IPS-18c (cell line): Measurements from ENCODE around the gene CYB5B.

ENCODE experiments used
- H3K4me3 ChIP-seq: 2 replicates; pipeline ENCODE4 v1.7.0; 2013; ENCODE audit warnings: low read depth, mild to moderate bottlenecking, low read length, moderate library complexity; ENCODE audit not compliant: insufficient read depth
- H3K9me3 ChIP-seq: one replicate; pipeline ENCODE4 v1.6.1; 2013; ENCODE audit warnings: mild to moderate bottlenecking, low read length, moderate library complexity; ENCODE audit not compliant: control insufficient read depth, insufficient read depth

The CYB5B gene

GRCh38 chr16:69467531-69468204 is 43.2 kb downstream of the CYB5B start:
- H3K4me3 ChIP-seq: no peak overlapping the region
- peaks cover 3% of the 10 kb centered on the region for H3K9me3 ChIP-seq

DNA sequence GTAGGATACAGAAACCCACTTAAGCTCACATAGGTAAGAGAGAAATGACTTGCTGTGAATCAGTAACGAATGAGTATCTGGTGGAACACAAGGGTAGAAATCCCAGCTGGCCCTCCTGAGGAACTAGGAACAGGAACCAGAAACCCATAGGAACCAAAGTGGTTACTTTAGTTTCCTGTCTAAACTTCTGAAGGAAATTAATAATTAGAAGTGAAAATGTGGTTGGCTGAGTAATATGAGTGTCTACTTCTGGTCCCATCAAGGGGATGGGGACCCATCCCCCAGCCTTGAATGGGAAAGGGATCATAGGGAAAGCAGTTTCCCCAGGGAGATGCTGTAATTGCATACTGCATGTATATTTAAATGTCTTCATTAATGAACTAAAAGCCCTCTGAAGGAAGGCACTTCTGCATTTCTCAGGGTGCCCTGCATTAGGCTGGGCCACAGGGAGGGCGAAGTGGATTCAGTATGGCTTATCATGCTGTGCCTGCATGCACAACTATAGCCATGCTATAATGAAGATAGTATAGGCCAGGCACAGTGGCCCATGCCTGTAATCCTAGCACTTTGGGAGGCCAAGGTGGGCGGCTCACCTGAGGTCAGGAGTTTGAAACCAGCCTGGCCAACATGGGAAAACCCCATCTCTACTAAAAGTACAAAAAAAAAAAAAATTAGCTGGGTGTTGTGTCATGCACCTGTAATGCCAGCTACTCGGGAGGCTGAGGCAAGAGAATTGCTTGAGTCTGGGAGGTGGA is 45.6 kb downstream of the CYB5B start:
- no peak overlapping the region for H3K4me3 ChIP-seq
- H3K9me3 ChIP-seq: peaks cover 3% of the 10 kb centered on the region

DNA sequence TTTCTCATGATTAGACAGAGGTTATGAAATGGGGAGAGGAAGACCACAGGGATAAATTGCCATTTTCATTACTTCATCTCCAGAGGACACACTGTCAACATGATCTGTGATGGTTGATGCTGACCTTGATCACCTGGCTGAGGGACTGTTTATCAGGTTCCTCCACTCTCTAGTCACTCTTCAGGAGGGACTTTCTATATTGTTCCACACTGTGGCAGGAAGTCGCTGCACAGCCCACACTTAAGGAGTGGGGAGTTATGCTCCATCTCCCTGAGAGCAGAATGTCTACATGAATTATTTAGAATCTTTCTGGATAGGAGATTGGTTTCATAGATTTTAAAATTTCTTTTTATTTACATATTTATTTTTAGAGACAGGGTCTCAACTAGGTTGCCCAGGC is 46.7 kb downstream of the CYB5B start:
- no peak overlapping the region for H3K4me3 ChIP-seq
- H3K9me3 ChIP-seq: peaks cover 3% of the 10 kb centered on the region

DNA sequence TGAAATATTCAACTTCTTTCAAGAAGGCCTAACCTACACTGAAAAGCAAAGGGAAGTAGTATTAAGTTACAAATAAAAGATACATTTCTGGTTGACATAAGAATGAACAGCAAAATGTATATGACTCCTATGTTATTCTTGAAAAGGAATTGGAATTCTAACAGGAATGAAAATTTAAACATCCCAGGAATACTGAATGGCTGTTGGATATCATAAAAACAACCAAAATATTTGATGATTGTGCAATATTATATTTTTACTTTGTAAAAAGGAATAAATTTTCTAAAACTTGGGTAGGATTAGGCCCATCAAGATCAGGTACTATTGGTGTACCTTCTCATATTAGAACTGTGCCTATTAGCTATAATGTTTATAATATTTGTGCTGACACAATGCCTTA is 50.0 kb downstream of the CYB5B start:
- Histone ChIP-seq H3K9me3 (no peaks in the 10 kb centered on the region), H3K4me3 (no peak overlapping the region)

- Histone ChIP-seq H3K4me3 (no peak overlapping the region), H3K9me3 (no peaks in the 10 kb centered on the region)
Measured at GRCh38 chr16:69476920-69477443, 52.6 kb downstream of the CYB5B start.

- Histone ChIP-seq H3K9me3 (no peaks in the 10 kb centered on the region), H3K4me3 (no peak overlapping the region)
Measured at GRCh38 chr16:69477546-69477945, 53.1 kb downstream of the CYB5B start.

- Histone ChIP-seq H3K9me3 (no peaks in the 10 kb centered on the region), H3K4me3 (no peak overlapping the region)
Measured at GRCh38 chr16:69478685-69479084, 54.3 kb downstream of the CYB5B start.

- Histone ChIP-seq H3K4me3 (no peak overlapping the region), H3K9me3 (no peaks in the 10 kb centered on the region)
Measured at GRCh38 chr16:69479775-69480174, 55.4 kb downstream of the CYB5B start.

DNA sequence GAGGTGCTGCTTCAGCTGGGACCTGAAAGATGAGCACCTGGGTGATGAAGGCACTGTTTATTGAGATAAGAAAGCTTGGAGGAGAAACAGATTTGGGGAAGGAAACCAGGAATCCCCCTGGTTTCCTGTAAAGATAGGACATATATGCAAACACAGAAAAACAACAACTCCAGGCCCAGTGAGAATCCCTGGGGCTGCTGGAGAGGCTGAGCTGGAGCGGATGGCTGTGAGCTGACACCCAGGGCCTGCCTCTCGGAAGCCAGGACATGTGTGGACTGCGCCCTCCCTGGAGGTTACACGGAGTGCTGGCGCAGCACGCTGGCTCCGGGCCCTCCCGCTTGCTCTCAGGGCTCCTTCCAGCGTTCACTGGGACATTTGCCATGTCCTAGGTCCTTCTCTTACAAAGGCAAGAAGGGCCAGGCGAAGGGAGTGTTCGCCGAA is 57.5 kb downstream of the CYB5B start:
- H3K9me3 ChIP-seq: no peaks in the 10 kb centered on the region
- H3K4me3 ChIP-seq: no peak overlapping the region

DNA sequence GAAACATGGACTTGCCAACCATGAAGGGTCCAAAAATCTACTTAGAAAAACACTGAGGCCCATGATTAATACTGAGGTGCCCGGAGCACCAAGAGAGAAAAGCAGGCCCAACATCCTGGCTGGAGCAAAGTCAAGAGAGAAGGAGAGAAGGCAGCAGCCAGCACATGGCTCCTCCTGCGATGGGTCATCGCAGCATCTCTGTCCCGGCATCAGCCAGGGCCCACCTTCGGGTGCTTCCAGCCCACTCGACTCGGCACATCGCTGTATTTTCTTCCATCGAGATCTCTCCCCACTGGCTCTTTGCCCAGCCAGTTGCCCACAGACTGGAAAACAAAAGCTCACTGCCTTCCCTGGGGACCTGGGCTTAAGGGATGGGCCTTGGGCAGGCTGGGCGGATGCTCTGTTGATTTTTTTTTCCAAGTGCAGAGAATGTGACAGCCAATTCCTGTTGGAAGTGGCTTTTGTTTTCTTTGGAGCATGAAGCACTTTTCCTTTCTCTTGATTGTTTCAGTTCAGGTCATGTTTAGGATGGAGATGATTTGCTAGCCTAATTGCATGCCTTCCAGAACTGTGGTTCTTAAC is 58.1 kb downstream of the CYB5B start:
- H3K9me3 ChIP-seq: no peaks in the 10 kb centered on the region
- no peak overlapping the region for H3K4me3 ChIP-seq

DNA sequence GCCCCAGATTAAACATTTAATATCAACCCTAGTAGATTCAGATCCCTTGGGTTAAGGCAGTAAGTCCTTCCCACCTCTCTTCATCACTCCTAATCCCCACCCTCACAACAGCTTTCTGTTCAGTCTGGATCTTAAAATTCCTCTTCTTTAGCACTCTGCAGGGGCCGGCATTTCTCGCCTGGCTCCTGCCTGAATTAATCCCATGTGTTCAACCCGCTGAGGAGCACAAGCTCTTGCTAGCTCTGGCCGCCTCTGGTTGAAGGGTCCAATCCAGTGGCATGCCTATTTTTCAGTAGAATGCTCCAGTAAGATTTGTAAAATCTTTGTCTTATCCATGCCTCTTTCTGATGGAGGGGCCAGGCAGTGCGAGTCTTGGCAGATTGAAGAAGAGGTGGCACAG is 59.2 kb downstream of the CYB5B start:
- Histone ChIP-seq H3K9me3 (no peaks in the 10 kb centered on the region), H3K4me3 (no peak overlapping the region)

DNA sequence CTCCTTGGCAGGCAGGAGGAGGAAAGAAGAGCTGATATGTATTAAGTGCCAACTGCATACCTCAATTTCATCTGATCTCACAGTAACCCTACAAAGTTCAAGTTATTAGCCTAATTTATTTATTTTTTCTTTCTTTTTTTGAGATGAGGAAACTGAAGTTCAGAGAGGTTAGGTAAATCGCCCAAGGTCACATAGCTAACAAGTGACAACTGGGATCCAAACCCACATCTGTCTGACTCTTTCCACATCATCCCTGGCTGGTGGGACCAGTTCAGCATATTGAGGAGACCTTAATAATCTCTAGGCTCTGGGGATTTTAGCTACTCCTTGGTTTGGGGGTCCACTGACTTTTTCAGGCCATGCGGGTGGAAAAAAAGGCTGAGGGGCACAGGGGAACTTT is 60.9 kb downstream of the CYB5B start:
- Histone ChIP-seq H3K4me3 (no peak overlapping the region), H3K9me3 (no peaks in the 10 kb centered on the region)

DNA sequence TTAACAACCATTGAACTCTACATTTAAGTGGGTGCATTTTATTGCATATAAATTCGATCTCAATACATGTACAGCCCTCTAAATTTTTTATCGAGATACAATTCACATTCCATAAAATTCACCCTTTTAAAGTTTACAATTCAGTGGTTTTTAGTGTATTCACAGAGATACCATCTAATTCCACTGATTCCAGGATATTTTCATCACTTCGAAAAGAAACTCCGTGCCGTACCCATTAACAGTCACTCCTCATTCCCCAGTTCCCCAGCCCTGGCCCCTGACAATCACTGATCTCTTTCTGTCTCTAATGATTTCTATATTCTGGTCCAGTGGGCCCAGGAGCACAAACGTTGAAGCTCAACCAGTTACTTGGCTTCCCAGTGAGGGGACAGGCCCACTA is 61.4 kb downstream of the CYB5B start:
- Histone ChIP-seq H3K9me3 (no peaks in the 10 kb centered on the region), H3K4me3 (no peak overlapping the region)

- Histone ChIP-seq H3K9me3 (no peaks in the 10 kb centered on the region), H3K4me3 (no peak overlapping the region)
Measured at GRCh38 chr16:69486272-69486671, 61.9 kb downstream of the CYB5B start.

DNA sequence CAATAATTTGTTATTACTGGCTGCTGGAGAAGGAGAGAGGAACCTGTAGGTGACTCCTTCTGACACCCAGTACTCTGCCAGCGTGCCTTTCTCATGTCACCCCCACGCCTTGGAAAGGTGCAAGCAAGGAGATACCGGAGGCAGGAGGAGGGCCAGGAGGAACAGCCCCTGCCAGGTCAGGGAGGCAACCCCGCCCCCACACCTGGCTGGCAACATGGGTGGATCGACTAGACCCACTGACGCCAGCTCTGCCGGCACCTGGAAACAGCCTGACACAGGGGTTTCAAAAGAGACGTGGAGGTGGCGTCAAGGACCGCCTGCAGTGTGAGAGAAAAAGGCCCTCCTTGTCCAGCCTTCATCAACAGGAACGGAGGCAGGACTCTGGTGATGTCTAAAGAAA is 62.3 kb downstream of the CYB5B start:
- no peak overlapping the region for H3K4me3 ChIP-seq
- no peaks in the 10 kb centered on the region for H3K9me3 ChIP-seq

DNA sequence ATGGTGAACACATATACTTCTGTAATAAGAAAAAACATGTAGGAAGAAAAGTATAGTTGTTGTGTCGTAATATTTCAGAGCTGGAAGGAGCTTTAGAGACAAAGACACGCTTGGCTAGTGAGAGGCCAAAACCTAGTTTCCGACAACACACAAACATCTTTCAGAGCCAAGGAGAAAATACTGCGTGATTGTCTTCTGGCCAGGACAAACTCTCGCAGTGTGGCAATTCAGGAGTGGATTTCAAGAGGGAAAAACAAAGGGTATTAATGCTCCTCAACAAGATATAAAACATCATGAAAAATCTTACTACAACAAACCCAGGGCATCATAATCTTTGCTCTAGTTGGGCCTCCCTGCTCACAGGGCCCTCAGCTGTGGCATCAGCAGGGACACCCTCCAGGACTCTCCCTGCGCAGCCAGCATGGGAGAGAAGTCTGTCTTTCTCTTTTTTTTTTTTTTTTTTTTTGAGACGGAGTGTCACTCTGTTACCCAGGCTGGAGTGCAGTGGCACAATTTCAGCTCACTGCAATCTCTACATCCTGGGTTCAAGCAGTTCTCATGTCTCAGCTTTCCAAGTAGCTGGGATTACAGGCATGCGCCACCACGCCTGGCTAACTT is 66.4 kb downstream of the CYB5B start:
- Histone ChIP-seq H3K4me3 (no peak overlapping the region), H3K9me3 (no peaks in the 10 kb centered on the region)

DNA sequence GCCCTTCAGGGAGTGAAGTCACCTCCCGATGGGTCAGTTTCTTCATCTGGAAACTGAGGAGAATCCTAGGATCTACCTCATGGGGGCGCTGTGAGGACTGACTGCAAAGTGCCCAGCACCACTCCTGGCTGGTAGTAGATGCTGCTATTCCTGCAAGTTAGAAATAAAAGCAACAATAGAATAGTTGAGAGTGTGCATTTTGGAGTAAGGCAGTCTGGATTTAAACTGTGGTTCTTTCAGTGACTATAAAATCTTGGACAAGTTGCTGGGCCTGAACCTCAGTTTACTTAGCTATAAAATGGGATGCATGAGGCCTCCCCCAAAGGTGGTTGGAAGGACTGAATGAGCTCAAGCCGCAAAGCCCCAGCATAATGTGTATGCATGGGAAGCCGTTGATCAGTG is 70.6 kb downstream of the CYB5B start:
- Histone ChIP-seq H3K9me3 (no peaks in the 10 kb centered on the region), H3K4me3 (no peak overlapping the region)

GRCh38 chr16:69495821-69496220 is 71.4 kb downstream of the CYB5B start:
- H3K4me3 ChIP-seq: no peak overlapping the region
- no peaks in the 10 kb centered on the region for H3K9me3 ChIP-seq
